ENCODE measurements around the gene RBBP5. TPM values are rescaled to one million over a fixed set of nuclear protein-coding genes. Genes with fewer than 3 reads are reported as not detected.

Gene RBBP5
- total RNA-seq, 2 experiments from 2014 or later, result 18.8 to 21.6 TPM

DNA sequence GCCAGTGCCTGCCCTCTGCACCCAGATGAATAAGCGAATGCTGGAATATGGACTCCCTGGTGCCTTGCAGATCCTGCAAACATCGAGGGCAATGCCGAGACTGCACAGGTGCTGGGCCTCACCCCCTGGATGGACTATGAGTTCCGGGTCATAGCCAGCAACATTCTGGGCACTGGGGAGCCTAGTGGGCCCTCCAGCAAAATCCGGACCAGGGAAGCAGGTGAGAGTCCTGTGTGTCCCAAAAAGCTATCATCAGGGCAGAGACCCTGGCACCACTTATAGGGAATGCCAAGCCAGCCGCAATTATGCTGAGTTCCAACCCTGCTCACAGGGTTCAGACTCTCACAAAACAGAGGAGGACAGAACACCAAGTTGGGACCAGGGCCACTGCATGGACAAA is 54.7 kb downstream of the RBBP5 start:
- TF ChIP-seq, protein P1, sequence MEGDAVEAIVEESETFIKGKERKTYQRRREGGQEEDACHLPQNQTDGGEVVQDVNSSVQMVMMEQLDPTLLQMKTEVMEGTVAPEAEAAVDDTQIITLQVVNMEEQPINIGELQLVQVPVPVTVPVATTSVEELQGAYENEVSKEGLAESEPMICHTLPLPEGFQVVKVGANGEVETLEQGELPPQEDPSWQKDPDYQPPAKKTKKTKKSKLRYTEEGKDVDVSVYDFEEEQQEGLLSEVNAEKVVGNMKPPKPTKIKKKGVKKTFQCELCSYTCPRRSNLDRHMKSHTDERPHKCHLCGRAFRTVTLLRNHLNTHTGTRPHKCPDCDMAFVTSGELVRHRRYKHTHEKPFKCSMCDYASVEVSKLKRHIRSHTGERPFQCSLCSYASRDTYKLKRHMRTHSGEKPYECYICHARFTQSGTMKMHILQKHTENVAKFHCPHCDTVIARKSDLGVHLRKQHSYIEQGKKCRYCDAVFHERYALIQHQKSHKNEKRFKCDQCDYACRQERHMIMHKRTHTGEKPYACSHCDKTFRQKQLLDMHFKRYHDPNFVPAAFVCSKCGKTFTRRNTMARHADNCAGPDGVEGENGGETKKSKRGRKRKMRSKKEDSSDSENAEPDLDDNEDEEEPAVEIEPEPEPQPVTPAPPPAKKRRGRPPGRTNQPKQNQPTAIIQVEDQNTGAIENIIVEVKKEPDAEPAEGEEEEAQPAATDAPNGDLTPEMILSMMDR (IDR thresholded peaks at IDR 0.05), result no peak
- Mint-ChIP-seq H3K27ac (no peak overlapping the region), H3K27me3 (no peaks in the 10 kb centered on the region), H3K9me3 (no peaks in the 10 kb centered on the region), H3K4me1 (ENCODE audit: low read depth) (no peaks in the 10 kb centered on the region), H3K4me3 (no peak overlapping the region), H3K36me3 (ENCODE audit: low read depth) (no peaks in the 10 kb centered on the region)
- ATAC-seq (no peak), DNase-seq (no peak)
- ChIA-PET CTCF (interaction anchor here (1.0 to 1.5 kb wide), 3 partner anchors 16 to 93 kb away, joined by 3 to 4 read pairs (median 3); no protein-coding TSS in a partner anchor), POLR2A (no interaction called here)
- intact Hi-C loops (cut with micrococcal nuclease), result no loop called here

DNA sequence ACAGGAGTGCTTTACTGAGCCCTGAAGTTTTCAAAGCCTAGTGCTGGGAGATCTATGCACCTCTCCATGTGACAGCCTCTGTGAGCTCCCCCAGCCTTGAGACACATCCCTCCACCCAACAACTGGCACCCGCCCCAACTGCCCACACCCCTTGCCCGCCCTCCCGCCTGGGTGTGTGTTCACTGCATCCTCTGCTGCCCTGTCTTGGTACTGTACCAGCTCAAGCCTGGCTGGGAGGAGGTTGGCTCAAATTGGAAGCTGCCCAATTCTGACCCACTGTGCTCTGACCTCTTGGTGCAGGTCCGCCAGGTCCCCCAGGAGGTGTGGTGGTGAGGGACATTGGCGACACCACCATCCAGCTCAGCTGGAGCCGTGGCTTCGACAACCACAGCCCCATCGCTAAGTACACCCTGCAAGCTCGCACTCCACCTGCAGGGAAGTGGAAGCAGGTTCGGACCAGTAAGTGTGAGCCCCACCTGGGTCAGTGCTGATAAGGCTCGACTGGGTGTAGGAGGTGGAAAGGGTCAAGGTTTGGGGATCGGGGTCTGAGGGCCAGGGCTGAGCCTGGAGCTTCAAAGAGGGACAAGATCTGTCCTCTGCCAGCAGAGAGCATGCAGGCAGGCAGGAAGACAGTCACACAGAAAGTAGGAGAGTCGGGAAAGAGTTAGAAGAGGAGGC is 55.5 kb downstream of the RBBP5 start:
- CTCF ChIA-PET, result interaction anchor here (0.9 to 1.5 kb wide), 4 partner anchors 16 to 93 kb away, joined by 3 to 4 read pairs (median 4); no protein-coding TSS in a partner anchor
- ATAC-seq, result no peak
- DNase-seq, result no peak
- POLR2A ChIA-PET, result no interaction called here
- no peaks in the 10 kb centered on the region for H3K4me1 Mint-ChIP-seq (ENCODE audit: low read depth)
- no peaks in the 10 kb centered on the region for H3K9me3 Mint-ChIP-seq
- H3K36me3 Mint-ChIP-seq (ENCODE audit: low read depth), result no peaks in the 10 kb centered on the region
- no peaks in the 10 kb centered on the region for H3K27me3 Mint-ChIP-seq
- H3K27ac Mint-ChIP-seq, result no peak overlapping the region
- TF ChIP-seq, protein P1 (IDR thresholded peaks at IDR 0.05), result no peak
- H3K4me3 Mint-ChIP-seq, result no peak overlapping the region
- intact Hi-C loops (cut with micrococcal nuclease), result no loop called here

DNA sequence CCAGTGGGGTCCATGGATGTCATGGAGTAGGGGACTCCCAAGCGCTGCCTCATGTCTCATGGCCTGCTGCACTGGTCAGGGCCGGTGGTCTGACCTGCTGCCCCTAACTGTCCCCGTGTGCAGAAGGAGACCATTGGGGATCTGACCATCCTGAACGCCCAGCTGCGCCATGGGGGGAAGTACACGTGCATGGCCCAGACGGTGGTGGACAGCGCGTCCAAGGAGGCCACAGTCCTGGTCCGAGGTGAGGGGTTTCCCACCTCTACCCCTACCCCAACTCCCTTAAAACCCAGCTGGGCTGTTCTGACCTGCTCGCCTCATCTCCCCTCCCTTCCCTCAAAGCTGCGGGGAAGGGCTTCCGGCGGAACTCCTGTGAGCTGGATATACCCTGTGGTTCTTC is 56.1 kb downstream of the RBBP5 start:
- intact Hi-C loops (cut with micrococcal nuclease), result no loop called here
- Mint-ChIP-seq H3K9me3 (no peaks in the 10 kb centered on the region), H3K4me3 (no peak overlapping the region), H3K36me3 (ENCODE audit: low read depth) (no peaks in the 10 kb centered on the region), H3K27me3 (no peaks in the 10 kb centered on the region), H3K27ac (no peak overlapping the region), H3K4me1 (ENCODE audit: low read depth) (no peaks in the 10 kb centered on the region)
- no peak for DNase-seq
- no peak for ATAC-seq
- TF ChIP-seq, protein P1 (IDR thresholded peaks at IDR 0.05), result no peak
- CTCF ChIA-PET, result interaction anchor here (0.9 to 1.5 kb wide), 4 partner anchors 17 to 92 kb away, joined by 3 to 4 read pairs (median 4); no protein-coding TSS in a partner anchor
- POLR2A ChIA-PET, result no interaction called here

DNA sequence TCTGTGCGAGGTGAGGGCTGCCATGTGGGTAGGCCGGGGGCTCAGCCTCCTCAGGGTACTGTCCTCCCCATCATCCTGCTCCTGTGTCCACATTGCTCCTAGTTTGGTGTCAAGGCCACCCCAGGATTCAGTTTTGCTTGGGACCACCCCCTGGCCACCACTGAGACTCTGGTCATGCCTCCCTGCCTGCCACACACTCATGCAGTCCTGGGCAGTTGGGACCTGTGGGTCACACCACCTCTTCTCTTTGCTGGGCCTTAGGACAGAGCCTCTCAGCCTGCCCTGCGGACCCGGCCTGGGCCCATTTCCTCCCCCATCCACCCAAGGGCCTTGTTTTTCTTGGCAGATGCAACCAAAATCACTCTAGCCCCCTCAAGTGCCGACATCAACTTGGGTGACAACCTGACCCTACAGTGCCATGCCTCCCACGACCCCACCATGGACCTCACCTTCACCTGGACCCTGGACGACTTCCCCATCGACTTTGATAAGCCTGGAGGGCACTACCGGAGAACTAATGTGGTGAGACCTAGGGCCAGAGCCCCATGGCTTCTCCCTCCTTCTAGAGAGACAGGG is 56.9 kb downstream of the RBBP5 start:
- CTCF ChIA-PET, result interaction anchor here (4.4 kb wide), 1 partner anchor 74 kb away, joined by 188 read pairs; no protein-coding TSS in a partner anchor
- Mint-ChIP-seq H3K9me3 (no peaks in the 10 kb centered on the region), H3K27me3 (no peaks in the 10 kb centered on the region), H3K4me3 (no peak overlapping the region), H3K4me1 (ENCODE audit: low read depth) (no peaks in the 10 kb centered on the region), H3K36me3 (ENCODE audit: low read depth) (no peaks in the 10 kb centered on the region), H3K27ac (no peak overlapping the region)
- POLR2A ChIA-PET, result no interaction called here
- TF ChIP-seq, protein P1 (IDR thresholded peaks at IDR 0.05), result no peak
- ATAC-seq (no peak), DNase-seq (no peak)
- intact Hi-C loops (cut with micrococcal nuclease), result loop anchor here (5.0 kb wide), 1 partner anchor 78 kb away; no protein-coding TSS in a partner anchor

DNA sequence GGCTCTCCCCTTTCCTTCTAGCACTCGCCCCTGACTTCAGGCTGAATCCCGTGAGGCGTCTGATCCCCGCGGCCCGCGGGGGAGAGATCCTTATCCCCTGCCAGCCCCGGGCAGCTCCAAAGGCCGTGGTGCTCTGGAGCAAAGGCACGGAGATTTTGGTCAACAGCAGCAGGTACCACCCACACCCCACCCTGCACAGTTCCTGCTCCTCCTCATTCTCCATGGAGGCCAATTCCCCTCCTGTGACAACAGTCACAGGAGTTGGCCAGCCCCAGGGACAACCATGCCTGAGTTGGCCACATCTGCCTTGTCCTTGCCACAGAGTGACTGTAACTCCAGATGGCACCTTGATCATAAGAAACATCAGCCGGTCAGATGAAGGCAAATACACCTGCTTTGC is 57.5 kb downstream of the RBBP5 start:
- ChIA-PET POLR2A (no interaction called here), CTCF (interaction anchor here (1.4 to 4.4 kb wide), 4 partner anchors 17 to 90 kb away, joined by 5 to 188 read pairs (median 53); partner anchors contain the start of gene TMEM81)
- ATAC-seq, result no peak
- H3K36me3 Mint-ChIP-seq (ENCODE audit: low read depth), result no peaks in the 10 kb centered on the region
- intact Hi-C loops (cut with micrococcal nuclease), result loop anchor here (5.0 kb wide), 1 partner anchor 77 kb away; no protein-coding TSS in a partner anchor
- H3K4me3 Mint-ChIP-seq, result no peak overlapping the region
- H3K4me1 Mint-ChIP-seq (ENCODE audit: low read depth), result no peaks in the 10 kb centered on the region
- no peak overlapping the region for H3K27ac Mint-ChIP-seq
- no peak for DNase-seq
- no peaks in the 10 kb centered on the region for H3K27me3 Mint-ChIP-seq
- TF ChIP-seq, protein P1 (IDR thresholded peaks at IDR 0.05), result no peak
- no peaks in the 10 kb centered on the region for H3K9me3 Mint-ChIP-seq
